Measurements from ENCODE around the gene MAP1B.

- TF ChIP-seq CTCF (conservative IDR thresholded peaks at IDR 0.05 in 1 of 2, IDR thresholded peaks at IDR 0.05 in 1 of 2; ENCODE audit: extremely low read depth in 1 of 2, insufficient read depth in 1 of 2, low read depth in 1 of 2, low read length in 2 of 2) = no peak
- TF ChIP-seq EZH2 (IDR thresholded peaks at IDR 0.05; ENCODE audit: borderline replicate concordance, low read length) = no peak
These were observed 37.5 kb downstream of the MAP1B start for GRCh38 chr5:72144762-72145161.

Measured in mammary epithelial cell (primary cell).